HFFc6 (cell line): Measurements from ENCODE around the gene AURKA. TPM values are rescaled to one million over a fixed set of nuclear protein-coding genes. Genes with fewer than 3 reads are reported as not detected.

Experiments
- DNase-seq: peaks from one replicate; pipeline ENCODE4 v3.0.0-alpha.2; 2018
- H3K27ac Mint-ChIP-seq: 2 replicates; pipeline ENCODE4 v1.8.0; 2020; ENCODE audit warnings: mild to moderate bottlenecking, mixed read lengths
- H3K27me3 Mint-ChIP-seq: 2 replicates; pipeline ENCODE4 v1.8.0; 2021; ENCODE audit warnings: mild to moderate bottlenecking, moderate library complexity, mixed read lengths; ENCODE audit not compliant: insufficient read depth
- H3K36me3 Mint-ChIP-seq: 2 replicates; pipeline ENCODE4 v1.8.0; 2021; ENCODE audit warnings: low read depth, mixed read lengths
- H3K4me1 Mint-ChIP-seq: 2 replicates; pipeline ENCODE4 v1.8.0; 2020; ENCODE audit warnings: low read depth, mixed read lengths
- H3K4me3 Mint-ChIP-seq: 2 replicates; pipeline ENCODE4 v1.8.0; 2020; ENCODE audit warnings: mild to moderate bottlenecking, moderate library complexity, mixed read lengths
- H3K9me3 Mint-ChIP-seq: 2 replicates; pipeline ENCODE4 v1.8.0; 2020; ENCODE audit warnings: mild to moderate bottlenecking, mixed read lengths
- long read RNA-seq: library from polyadenylated mRNA; unstranded; transcript quantifications from one replicate; pipeline ENCODE4 v2.0.0, GENCODE V29; 2019
- total RNA-seq, 6 experiments: library from RNA; stranded (reverse); fragmentation: NEBNext Ultra II Directional; extraction: Animal tissue kit (Norgen Biotek cat#: 25700); gene quantifications; 2 replicates in 1 of 6; 3 replicates in 5 of 6; pipeline ENCODE4 v1.2.3, GENCODE V29; 2021
- TF ChIP-seq, protein P1 (sequence below): fragments of 200-600 bp; sonication (generic); IDR thresholded peaks from 2 replicates; pipeline ENCODE4 v1.5.0; 2021; ENCODE audit warnings: antibody characterized with exemption, mild to moderate bottlenecking

AURKA gene
- total RNA-seq: 10 to 100 TPM; 37.2 to 82.0 (median 77.1) TPM
- long read RNA-seq, transcript AURKA-206 (9 exons, 2,169 nt): minor isoform, 9 of 68 reads
- long read RNA-seq, transcript AURKA-207 (10 exons, 2,238 nt): minor isoform, 5 of 68 reads
- long read RNA-seq, transcript AURKA-208 (9 exons, 2,114 nt): major isoform, 12 of 68 reads
- long read RNA-seq, transcript AURKA-202 (9 exons, 2,248 nt): minor isoform, 5 of 68 reads
- long read RNA-seq, partial matches to known transcripts: 5 of 68 reads
- long read RNA-seq, other reads (novel, unspliced or antisense): 27 of 68 reads

DNA sequence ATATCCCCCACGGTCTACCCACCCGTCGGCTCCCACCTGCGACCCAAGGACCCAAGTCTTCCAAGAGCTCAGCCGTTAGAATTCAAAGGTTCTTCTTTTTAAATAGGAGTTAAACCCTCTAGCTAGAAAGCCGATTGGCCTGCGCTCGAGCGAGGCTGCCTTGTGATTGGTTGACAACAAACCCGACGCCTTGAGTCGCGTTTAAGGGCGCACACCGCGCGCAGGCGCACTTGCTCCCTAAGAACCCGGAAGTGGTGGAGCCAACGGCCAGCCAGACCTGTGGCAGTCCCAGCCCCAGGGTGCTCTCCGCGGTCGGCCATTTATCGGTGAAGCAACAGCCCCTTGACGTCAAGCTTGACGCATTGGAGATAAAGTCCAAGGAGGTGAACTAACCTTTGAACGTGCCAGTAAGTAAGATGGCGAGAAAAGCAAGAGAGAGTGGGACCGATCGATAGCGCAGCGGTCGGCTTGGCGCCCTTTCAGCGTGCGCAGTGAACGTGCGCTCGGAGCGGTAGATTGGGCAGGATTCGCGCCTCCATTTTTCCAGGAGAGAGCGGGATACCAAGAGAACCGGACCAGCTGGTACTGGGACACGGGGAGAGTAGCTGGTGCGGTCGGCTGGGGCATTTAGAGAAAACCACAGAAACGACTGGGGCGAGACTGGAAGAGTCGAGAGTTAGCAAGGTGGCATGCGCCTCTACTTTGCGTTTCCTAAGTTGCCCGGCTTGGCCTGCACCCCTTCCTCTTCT lies at the start of gene AURKA, which contains the start of gene CSTF1:
AURKA (minus strand) TSS at position 84 of the 749 bp plus-strand sequence. CDS start 4,018 bp downstream, outside the sequence.
CSTF1 (plus strand) TSS at position 514 of the 749 bp plus-strand sequence. CDS start 2,908 bp downstream, outside the sequence.
- peaks cover 43% of the 10 kb centered on the region for H3K36me3 Mint-ChIP-seq
- peak; percentile 100 for DNase-seq
- H3K27ac Mint-ChIP-seq: no peak within 1 kb of the TSS
- H3K4me3 Mint-ChIP-seq: no peak within 1 kb of the TSS
- H3K4me1 Mint-ChIP-seq: peaks cover 36% of the 10 kb centered on the region
- no peaks in the 10 kb centered on the region; the same call in 1 of the 2 replicates for H3K27me3 Mint-ChIP-seq
- no peaks in the 10 kb centered on the region for H3K9me3 Mint-ChIP-seq
- TF ChIP-seq, protein P1, sequence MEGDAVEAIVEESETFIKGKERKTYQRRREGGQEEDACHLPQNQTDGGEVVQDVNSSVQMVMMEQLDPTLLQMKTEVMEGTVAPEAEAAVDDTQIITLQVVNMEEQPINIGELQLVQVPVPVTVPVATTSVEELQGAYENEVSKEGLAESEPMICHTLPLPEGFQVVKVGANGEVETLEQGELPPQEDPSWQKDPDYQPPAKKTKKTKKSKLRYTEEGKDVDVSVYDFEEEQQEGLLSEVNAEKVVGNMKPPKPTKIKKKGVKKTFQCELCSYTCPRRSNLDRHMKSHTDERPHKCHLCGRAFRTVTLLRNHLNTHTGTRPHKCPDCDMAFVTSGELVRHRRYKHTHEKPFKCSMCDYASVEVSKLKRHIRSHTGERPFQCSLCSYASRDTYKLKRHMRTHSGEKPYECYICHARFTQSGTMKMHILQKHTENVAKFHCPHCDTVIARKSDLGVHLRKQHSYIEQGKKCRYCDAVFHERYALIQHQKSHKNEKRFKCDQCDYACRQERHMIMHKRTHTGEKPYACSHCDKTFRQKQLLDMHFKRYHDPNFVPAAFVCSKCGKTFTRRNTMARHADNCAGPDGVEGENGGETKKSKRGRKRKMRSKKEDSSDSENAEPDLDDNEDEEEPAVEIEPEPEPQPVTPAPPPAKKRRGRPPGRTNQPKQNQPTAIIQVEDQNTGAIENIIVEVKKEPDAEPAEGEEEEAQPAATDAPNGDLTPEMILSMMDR: no peak

DNA sequence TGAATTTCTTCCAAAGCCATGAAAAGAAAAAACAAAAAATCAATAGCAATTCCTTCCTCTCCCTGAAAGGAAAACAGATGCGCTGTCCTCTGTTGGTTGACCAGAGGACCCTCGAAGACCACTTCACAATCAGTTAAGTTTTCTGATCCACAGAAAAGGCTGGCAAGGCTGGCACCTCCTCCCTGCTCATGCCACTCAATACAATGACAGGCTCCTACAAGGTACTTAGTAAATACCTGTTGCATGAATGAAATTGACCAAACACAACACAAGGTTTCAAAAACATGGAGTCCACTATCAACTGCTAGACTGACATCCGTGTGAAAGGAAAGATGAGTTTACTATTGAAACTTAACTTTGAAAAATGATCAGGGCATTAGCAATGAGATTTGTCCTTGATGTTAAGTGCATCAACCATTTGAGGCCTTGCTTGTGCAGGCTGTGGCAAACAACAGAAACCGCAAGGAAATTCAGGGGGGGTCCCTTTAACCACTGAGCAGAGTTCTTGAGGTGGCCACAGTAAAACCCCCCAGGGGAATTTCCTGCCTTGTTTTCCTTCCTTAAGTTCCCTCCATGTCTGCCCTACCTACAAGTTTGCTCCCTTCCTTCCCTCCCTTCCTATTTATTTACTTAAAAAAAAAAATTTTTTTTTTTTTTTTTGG lies 48.5 kb upstream of the AURKA start:
- Mint-ChIP-seq H3K9me3 (no peaks in the 10 kb centered on the region), H3K4me1 (peaks cover 62% of the 10 kb centered on the region), H3K27ac (peak overlapping the region; percentile 92), H3K4me3 (peak overlapping the region; percentile 54), H3K27me3 (peaks cover 2% of the 10 kb centered on the region; the same call in 1 of the 2 replicates), H3K36me3 (no peaks in the 10 kb centered on the region)
- DNase-seq: no peak
- TF ChIP-seq, protein P1: no peak

DNA sequence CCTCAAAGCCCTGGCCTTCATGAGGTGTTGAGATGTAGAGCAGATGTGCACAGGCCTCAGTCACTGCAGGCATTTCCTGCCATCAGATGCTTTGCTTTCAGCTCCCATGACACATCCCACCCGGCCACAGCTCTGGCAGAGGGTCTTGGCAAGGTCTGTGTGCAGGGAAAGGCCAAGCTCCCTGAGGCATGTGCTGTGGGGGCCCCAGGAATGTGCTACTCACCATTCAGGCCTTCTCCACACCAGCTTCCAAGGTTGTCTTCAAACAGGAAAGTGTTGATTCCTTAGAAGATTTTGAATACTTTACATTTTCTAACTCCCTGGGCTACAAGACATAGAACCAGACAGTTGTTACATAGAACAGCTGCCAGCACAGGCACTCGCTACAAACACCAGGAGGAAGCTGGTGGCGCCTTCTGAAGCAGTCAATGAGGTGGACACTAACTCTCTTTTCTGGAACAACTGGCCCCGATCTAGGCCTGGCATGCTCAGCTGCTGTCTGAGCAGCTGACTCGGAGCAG lies 47.8 kb upstream of the AURKA start:
- H3K4me1 Mint-ChIP-seq: peaks cover 66% of the 10 kb centered on the region
- no peaks in the 10 kb centered on the region for H3K9me3 Mint-ChIP-seq
- peak overlapping the region; percentile 54 for H3K4me3 Mint-ChIP-seq
- TF ChIP-seq, protein P1: no peak
- DNase-seq: peak; percentile 98
- H3K27ac Mint-ChIP-seq: peak overlapping the region; percentile 92
- no peaks in the 10 kb centered on the region for H3K36me3 Mint-ChIP-seq
- peaks cover 2% of the 10 kb centered on the region; the same call in 1 of the 2 replicates for H3K27me3 Mint-ChIP-seq

DNA sequence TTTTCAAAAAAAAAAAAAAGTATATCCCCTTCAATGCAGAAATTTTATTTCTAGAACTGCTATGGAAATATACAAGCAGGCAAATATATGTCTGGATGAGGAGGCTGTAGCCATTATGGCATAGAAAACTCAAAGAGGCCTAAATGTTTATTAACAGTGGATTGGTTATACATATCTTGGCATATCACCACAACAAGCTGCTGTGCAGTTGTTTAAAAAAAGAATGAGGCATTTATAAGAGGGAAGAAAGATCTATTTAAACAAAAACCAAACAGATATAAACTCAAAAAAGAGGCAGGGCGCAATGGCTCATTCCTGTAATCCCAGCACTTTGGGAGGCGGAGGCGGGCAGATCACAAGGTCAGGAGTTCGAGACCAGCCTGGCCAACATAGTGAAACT lies 46.3 kb upstream of the AURKA start:
- TF ChIP-seq, protein P1: no peak
- H3K27me3 Mint-ChIP-seq: peaks cover 2% of the 10 kb centered on the region; the same call in 1 of the 2 replicates
- H3K36me3 Mint-ChIP-seq: no peaks in the 10 kb centered on the region
- H3K4me1 Mint-ChIP-seq: peaks cover 67% of the 10 kb centered on the region
- H3K9me3 Mint-ChIP-seq: no peaks in the 10 kb centered on the region
- H3K27ac Mint-ChIP-seq: peak overlapping the region; percentile 92
- H3K4me3 Mint-ChIP-seq: no peak overlapping the region
- DNase-seq: no peak

DNA sequence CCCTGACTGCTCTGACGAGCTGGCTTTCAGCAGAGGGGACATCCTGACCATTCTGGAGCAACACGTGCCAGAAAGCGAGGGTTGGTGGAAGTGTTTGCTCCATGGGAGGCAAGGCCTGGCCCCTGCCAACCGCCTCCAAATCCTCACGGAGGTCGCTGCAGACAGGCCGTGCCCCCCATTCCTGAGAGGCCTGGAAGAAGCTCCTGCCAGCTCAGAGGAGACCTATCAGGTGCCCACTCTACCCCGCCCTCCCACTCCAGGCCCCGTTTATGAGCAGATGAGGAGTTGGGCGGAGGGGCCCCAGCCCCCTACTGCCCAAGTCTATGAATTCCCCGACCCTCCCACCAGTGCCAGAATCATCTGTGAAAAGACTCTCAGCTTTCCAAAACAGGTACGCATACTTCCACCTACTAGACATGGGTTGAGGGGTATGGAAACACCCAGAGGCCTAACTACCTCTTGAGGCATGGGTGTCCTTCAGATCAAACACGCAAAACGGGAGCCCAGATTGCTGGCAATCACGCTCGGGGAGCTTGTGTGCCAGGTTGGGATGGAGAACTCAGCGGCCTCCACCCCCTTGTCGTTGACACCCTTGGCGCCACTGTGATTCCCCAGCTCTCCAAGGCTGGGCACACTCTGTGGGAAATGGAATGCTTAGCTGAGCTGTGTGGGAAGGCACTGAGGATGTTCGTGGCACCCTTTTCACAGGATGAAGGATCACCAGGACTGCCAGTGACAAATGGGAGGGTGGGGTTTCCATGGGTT lies 45.4 kb upstream of the AURKA start:
- Mint-ChIP-seq H3K4me3 (no peak overlapping the region), H3K36me3 (no peaks in the 10 kb centered on the region), H3K9me3 (no peaks in the 10 kb centered on the region), H3K27ac (peak overlapping the region; percentile 92), H3K27me3 (peaks cover 2% of the 10 kb centered on the region; the same call in 1 of the 2 replicates), H3K4me1 (peaks cover 67% of the 10 kb centered on the region)
- TF ChIP-seq, protein P1: no peak
- DNase-seq: no peak
